Stimulated activated naive B cell treated with anti-CD40 and anti-IgM and Interleukin-4, amounts not matched to agents 10 μg/mL and 1 μg/mL and 100 μg/mL, for 72 hours (primary cell): ENCODE results near the gene EXD3.
"Not testable (repeated sequence)": the region's sequence is repeated elsewhere in the genome, so short reads cannot be mapped to it uniquely, and the experiment has no call there.

Experiments used
- ATAC-seq, 2 donors: fragments of 150-1000 bp; cut with Tn5 transposase; replicated peaks; 2 replicates each; pipeline ENCODE4 v1.10.0; 2021; ENCODE audit warnings: moderate library complexity in 1 of 2
- DNase-seq: peaks from one replicate; pipeline ENCODE4 v3.0.0; 2021
- H3K27ac Mint-ChIP-seq: one replicate; pipeline ENCODE4 v1.8.0; 2022; ENCODE audit warnings: mild to moderate bottlenecking, mixed read lengths
- H3K27me3 Mint-ChIP-seq, 2 donors: one replicate each; pipeline ENCODE4 v1.8.0; 2022; ENCODE audit warnings: mixed read lengths in 2 of 2
- H3K36me3 Mint-ChIP-seq, 2 donors: one replicate each; pipeline ENCODE4 v1.8.0; 2022; ENCODE audit warnings: mixed read lengths in 2 of 2, mild to moderate bottlenecking in 1 of 2
- H3K4me1 Mint-ChIP-seq, 2 donors: one replicate each; pipeline ENCODE4 v1.8.0; 2022; ENCODE audit warnings: mixed read lengths in 2 of 2, mild to moderate bottlenecking in 1 of 2
- H3K4me3 Mint-ChIP-seq, 2 donors: one replicate each; pipeline ENCODE4 v1.8.0; 2022; ENCODE audit warnings: mild to moderate bottlenecking in 2 of 2, mixed read lengths in 2 of 2, moderate library complexity in 1 of 2
- H3K9me3 Mint-ChIP-seq, 2 donors: one replicate each; pipeline ENCODE4 v1.8.0; 2022; ENCODE audit warnings: mixed read lengths in 2 of 2, mild to moderate bottlenecking in 1 of 2

EXD3 gene

GRCh38 chr9:137263506-137263905, 159.5 kb downstream of the EXD3 start:
- Mint-ChIP-seq H3K27ac (peak overlapping the region; percentile 43), H3K27me3 (no peaks in the 10 kb centered on the region), H3K9me3 (no peaks in the 10 kb centered on the region), H3K4me1 (peaks cover 11 to 26% of the 10 kb centered on the region in 2 donors), H3K4me3 (no peak overlapping the region), H3K36me3 (peaks cover 30 to 38% of the 10 kb centered on the region in 2 donors)
- DNase-seq (no peak), ATAC-seq (no peak)

- H3K4me1 Mint-ChIP-seq, result peaks cover 6 to 20% of the 10 kb centered on the region in 2 donors
- H3K36me3 Mint-ChIP-seq, result peaks cover 24 to 32% of the 10 kb centered on the region in 2 donors
- no peak overlapping the region for H3K27ac Mint-ChIP-seq
- H3K9me3 Mint-ChIP-seq, result no peaks in the 10 kb centered on the region
- no peak overlapping the region for H3K4me3 Mint-ChIP-seq
- ATAC-seq (no peak), DNase-seq (no peak)
- H3K27me3 Mint-ChIP-seq, result no peaks in the 10 kb centered on the region
Observed at GRCh38 chr9:137262909-137263285, 160.1 kb downstream of the EXD3 start.

GRCh38 chr9:137262173-137262908, 160.6 kb downstream of the EXD3 start:
- not testable (repeated sequence) for H3K9me3 Mint-ChIP-seq, ATAC-seq, DNase-seq, H3K27me3 Mint-ChIP-seq, H3K4me3 Mint-ChIP-seq, H3K27ac Mint-ChIP-seq
- Mint-ChIP-seq H3K4me1 (peaks cover 3 to 15% of the 10 kb centered on the region in 2 donors), H3K36me3 (peaks cover 18 to 26% of the 10 kb centered on the region in 2 donors)
